ENCODE measurements around the gene PKDCC. TPM values are rescaled to one million over a fixed set of nuclear protein-coding genes. Genes with fewer than 3 reads are reported as not detected.

The PKDCC gene
- total and polyA plus RNA-seq, 2 donors (not counting 1 experiment from before 2014, with no cell fraction given), result 0.20 to 0.82 TPM

DNA sequence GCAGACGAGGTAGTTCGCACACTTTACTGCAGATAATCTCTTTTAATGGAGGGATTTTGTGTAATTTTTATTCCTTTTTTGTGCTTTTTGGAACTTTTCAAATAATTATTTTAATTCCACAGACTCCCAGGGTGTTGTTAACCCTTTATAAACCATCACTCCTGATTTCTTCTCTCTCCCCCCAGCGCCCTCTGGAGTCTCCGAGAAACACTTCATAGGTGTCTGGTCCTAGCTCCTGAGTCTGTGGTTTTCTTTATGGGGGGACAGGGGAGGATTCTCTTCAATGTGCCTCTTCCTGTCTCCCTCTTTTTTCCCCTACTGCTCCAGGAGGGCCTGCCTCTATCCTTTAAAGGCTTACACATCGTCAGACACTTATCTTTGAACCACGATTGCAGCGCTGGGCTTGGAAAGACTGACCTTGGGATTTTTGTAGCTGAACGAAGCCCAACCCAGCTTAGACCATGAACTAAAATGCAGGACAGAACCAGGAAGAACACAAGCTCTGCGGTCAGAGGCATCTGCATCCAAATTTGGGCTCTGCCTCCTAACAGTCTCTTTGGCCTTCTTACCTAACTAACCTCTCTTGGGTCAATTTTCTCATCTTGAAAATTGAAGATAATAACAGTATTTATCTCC is 7.1 kb upstream of the PKDCC start:
- H3K9me3 Mint-ChIP-seq (ENCODE audit: insufficient read depth), result no peaks in the 10 kb centered on the region
- intact Hi-C loops (cut with micrococcal nuclease), result no loop called here
- ATAC-seq (ENCODE audit: low read depth), result no peak
- 66% methylated on average over 4 of the region's 9 CpGs for WGBS (ENCODE audit: insufficient coverage)
- Histone ChIP-seq H3K4me2 (replicated peaks; ENCODE audit: low read depth, low read length, poor library complexity, severe bottlenecking) (no peak overlapping the region), H3K27ac (ENCODE audit: low read length in 2 of 2) (no peak overlapping the region), H3K36me3 (replicated peaks in 1 of 2; ENCODE audit: control extremely low read depth in 1 of 2, control insufficient read depth in 1 of 2, extremely low read depth in 1 of 2, insufficient read depth in 2 of 2, low read length in 1 of 2) (no peaks in the 10 kb centered on the region), H3K27me3 (replicated peaks in 1 of 4; ENCODE audit: control extremely low read depth in 1 of 4, control insufficient read depth in 3 of 4, insufficient read depth in 4 of 4, low read length in 3 of 4) (peaks cover 0 to 27% (median under 1%) of the 10 kb centered on the region in 4 experiments), H2AFZ (ENCODE audit: insufficient read depth, low read depth, low read length, poor library complexity, severe bottlenecking) (no peak overlapping the region), H3K9ac (ENCODE audit: low read length) (no peak overlapping the region), H4K20me1 (ENCODE audit: control insufficient read depth, insufficient read depth, low read length, poor library complexity, severe bottlenecking) (no peaks in the 10 kb centered on the region), H3K9me3 (ENCODE audit: control extremely low read depth in 1 of 3, control insufficient read depth in 2 of 3, insufficient read depth in 1 of 3, low read length in 2 of 3) (no peaks in the 10 kb centered on the region), H3K4me3 (ENCODE audit: control extremely low read depth in 1 of 5, extremely low read depth in 1 of 5, insufficient read depth in 1 of 5, low read depth in 2 of 5, low read length in 4 of 5) (no peak overlapping the region), H3K4me1 (ENCODE audit: control insufficient read depth in 2 of 2, insufficient read depth in 2 of 2, low read length in 2 of 2) (no peaks in the 10 kb centered on the region), H3K79me2 (ENCODE audit: control insufficient read depth, insufficient read depth, low read length) (no peaks in the 10 kb centered on the region)
- H3K27ac Mint-ChIP-seq, result no peak overlapping the region
- H3K4me3 Mint-ChIP-seq, result no peak overlapping the region
- ChIA-PET POLR2A (no interaction called here), CTCF (no interaction called here)
- H3K4me1 Mint-ChIP-seq, result no peaks in the 10 kb centered on the region
- H3K27me3 Mint-ChIP-seq, result peaks cover 37% of the 10 kb centered on the region
- TF ChIP-seq EZH2 (IDR thresholded peaks at IDR 0.05; ENCODE audit: borderline replicate concordance, insufficient read depth, low read depth, low read length, poor library complexity, severe bottlenecking), result no peak
- TF ChIP-seq, protein P1, sequence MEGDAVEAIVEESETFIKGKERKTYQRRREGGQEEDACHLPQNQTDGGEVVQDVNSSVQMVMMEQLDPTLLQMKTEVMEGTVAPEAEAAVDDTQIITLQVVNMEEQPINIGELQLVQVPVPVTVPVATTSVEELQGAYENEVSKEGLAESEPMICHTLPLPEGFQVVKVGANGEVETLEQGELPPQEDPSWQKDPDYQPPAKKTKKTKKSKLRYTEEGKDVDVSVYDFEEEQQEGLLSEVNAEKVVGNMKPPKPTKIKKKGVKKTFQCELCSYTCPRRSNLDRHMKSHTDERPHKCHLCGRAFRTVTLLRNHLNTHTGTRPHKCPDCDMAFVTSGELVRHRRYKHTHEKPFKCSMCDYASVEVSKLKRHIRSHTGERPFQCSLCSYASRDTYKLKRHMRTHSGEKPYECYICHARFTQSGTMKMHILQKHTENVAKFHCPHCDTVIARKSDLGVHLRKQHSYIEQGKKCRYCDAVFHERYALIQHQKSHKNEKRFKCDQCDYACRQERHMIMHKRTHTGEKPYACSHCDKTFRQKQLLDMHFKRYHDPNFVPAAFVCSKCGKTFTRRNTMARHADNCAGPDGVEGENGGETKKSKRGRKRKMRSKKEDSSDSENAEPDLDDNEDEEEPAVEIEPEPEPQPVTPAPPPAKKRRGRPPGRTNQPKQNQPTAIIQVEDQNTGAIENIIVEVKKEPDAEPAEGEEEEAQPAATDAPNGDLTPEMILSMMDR (IDR thresholded peaks at IDR 0.05), result no peak
- no peak for DNase-seq

DNA sequence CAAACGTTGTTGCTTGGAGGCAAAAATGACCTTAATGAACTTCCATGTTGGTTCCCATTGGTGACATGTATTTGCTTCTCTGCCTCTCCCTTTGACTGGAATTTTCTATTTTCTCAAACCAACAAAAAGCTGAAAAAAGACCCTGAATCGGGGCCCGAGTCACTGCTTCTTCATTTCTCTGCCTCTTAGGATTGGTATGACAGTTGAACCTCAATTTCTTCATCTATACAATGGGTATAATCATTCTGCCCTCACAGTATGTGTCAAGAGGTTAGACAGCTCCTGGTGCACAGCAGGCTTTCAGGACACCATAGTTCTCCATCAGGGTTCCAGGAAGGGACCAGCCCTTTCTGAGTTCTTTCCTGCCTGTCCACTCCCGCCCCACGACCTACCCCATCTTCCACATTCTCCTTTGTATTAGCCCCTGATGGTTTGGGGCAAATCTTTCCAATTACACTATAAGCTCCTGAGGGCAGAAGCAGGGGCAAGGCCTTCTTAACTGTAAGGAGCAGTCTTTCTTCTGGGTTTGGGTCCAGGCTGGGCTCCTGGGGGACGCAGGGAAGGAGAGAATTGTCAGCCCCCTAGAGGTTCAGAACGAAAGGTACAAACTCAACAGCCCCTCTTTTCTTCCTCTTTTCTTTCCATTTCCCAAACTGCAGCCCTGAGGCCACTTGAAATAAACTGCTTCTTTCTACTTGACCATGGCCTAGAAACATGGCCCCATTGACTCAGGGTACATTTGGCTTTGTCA is 6.3 kb upstream of the PKDCC start:
- no peaks in the 10 kb centered on the region for H4K20me1 ChIP-seq (ENCODE audit: control insufficient read depth, insufficient read depth, low read length, poor library complexity, severe bottlenecking)
- H3K36me3 ChIP-seq (replicated peaks in 1 of 2; ENCODE audit: control extremely low read depth in 1 of 2, control insufficient read depth in 1 of 2, extremely low read depth in 1 of 2, insufficient read depth in 2 of 2, low read length in 1 of 2), result no peaks in the 10 kb centered on the region
- H2AFZ ChIP-seq (ENCODE audit: insufficient read depth, low read depth, low read length, poor library complexity, severe bottlenecking), result no peak overlapping the region
- no peak overlapping the region for H3K27ac ChIP-seq (ENCODE audit: low read length in 2 of 2)
- ChIA-PET POLR2A (no interaction called here), CTCF (no interaction called here)
- DNase-seq (no peak), ATAC-seq (ENCODE audit: low read depth) (no peak)
- no peak overlapping the region for H3K4me2 ChIP-seq (replicated peaks; ENCODE audit: low read depth, low read length, poor library complexity, severe bottlenecking)
- H3K4me3 ChIP-seq (ENCODE audit: control extremely low read depth in 1 of 5, extremely low read depth in 1 of 5, insufficient read depth in 1 of 5, low read depth in 2 of 5, low read length in 4 of 5), result no peak overlapping the region
- H3K9ac ChIP-seq (ENCODE audit: low read length), result no peak overlapping the region
- 82% methylated on average over 4 of the region's 7 CpGs for WGBS (ENCODE audit: insufficient coverage)
- peaks cover 41% of the 10 kb centered on the region for H3K27me3 Mint-ChIP-seq
- TF ChIP-seq, protein P1 (IDR thresholded peaks at IDR 0.05), result no peak
- TF ChIP-seq EZH2 (IDR thresholded peaks at IDR 0.05; ENCODE audit: borderline replicate concordance, insufficient read depth, low read depth, low read length, poor library complexity, severe bottlenecking), result no peak
- no peaks in the 10 kb centered on the region for H3K4me1 ChIP-seq (ENCODE audit: control insufficient read depth in 2 of 2, insufficient read depth in 2 of 2, low read length in 2 of 2)
- no peaks in the 10 kb centered on the region for H3K4me1 Mint-ChIP-seq
- H3K9me3 Mint-ChIP-seq (ENCODE audit: insufficient read depth), result no peaks in the 10 kb centered on the region
- H3K27me3 ChIP-seq (replicated peaks in 1 of 4; ENCODE audit: control extremely low read depth in 1 of 4, control insufficient read depth in 3 of 4, insufficient read depth in 4 of 4, low read length in 3 of 4), result peaks cover 0 to 34% (median 1%) of the 10 kb centered on the region in 4 experiments
- no peaks in the 10 kb centered on the region for H3K9me3 ChIP-seq (ENCODE audit: control extremely low read depth in 1 of 3, control insufficient read depth in 2 of 3, insufficient read depth in 1 of 3, low read length in 2 of 3)
- intact Hi-C loops (cut with micrococcal nuclease), result no loop called here
- no peak overlapping the region for H3K27ac Mint-ChIP-seq
- no peak overlapping the region for H3K4me3 Mint-ChIP-seq
- H3K79me2 ChIP-seq (ENCODE audit: control insufficient read depth, insufficient read depth, low read length), result no peaks in the 10 kb centered on the region
